HuH-7 (cell line): Measurements from ENCODE around the gene BPTF.
"Not testable (repeated sequence)": the region's sequence is repeated elsewhere in the genome, so short reads cannot be mapped to it uniquely, and the experiment has no call there.

ENCODE experiments used
- DNase-seq: peaks from one replicate; pipeline ENCODE4 v3.0.0; 2011; ENCODE audit warnings: low spot score

The BPTF gene

DNA sequence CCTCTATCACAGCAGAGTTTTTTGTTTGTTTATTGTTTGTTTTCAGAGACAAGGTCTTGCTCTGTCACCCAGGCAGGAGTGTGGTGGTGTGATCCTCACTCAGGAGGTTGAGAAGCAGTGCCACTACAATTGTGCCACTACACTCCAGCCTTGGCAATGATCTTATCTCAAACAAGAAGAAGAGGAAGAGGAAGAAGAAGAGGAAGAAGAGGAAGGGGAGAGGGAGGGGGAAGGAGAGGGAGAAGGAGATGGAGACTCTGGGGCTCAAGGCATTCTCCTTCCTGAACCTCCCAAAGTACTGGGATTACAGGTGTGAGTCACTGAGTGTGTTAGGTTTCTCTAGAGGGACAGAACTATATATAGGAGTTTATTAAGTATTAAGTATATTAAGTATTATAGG lies 188.1 kb downstream of the BPTF start:
- no peak for DNase-seq

- DNase-seq, result no peak
Measured at GRCh38 chr17:68015081-68015723, 189.9 kb downstream of the BPTF start.

GRCh38 chr17:68016838-68017237 lies 191.5 kb downstream of the BPTF start:
- no peak for DNase-seq

GRCh38 chr17:68018493-68018892 lies 193.2 kb downstream of the BPTF start:
- DNase-seq, result not testable (repeated sequence)

DNA sequence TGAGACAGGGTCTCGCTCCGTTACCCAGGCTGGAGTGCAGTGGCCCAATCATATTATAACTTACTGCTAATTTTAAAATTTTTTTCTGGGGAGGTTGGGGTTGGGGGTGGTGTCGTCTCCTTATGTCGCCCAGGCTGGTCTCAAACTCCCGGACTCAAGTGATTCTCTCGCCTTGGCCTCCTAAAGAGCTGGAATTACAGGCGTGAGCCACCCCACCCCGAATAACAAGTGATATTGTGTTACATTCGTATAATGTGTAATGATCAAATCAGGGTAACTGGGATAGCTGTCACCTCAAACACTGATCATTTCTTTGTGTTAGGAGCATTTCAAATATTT lies 194.0 kb downstream of the BPTF start:
- no peak for DNase-seq

- DNase-seq, result peak; percentile 82
Measured at GRCh38 chr17:68019675-68020408, 194.5 kb downstream of the BPTF start.

DNA sequence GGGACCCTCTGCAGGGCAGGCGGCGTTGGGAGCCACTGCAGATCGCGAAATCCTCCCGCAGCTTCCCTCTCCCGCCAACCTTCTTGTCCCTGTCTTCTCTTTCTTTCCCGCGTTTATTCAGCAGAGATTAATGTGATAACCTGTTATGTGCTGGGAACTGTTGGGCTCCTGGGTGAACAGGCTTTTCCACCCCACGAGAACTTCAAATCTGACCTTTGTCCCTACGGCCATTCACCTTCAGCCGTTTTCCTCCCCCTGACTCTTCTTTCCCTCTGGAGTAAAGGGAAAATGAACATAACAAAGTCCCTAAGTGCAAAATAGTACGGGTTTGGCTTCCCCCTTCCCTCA lies 195.1 kb downstream of the BPTF start:
- DNase-seq, result peak; percentile 43

- not testable (repeated sequence) for DNase-seq
Measured at GRCh38 chr17:68020791-68021190, 195.5 kb downstream of the BPTF start.

DNA sequence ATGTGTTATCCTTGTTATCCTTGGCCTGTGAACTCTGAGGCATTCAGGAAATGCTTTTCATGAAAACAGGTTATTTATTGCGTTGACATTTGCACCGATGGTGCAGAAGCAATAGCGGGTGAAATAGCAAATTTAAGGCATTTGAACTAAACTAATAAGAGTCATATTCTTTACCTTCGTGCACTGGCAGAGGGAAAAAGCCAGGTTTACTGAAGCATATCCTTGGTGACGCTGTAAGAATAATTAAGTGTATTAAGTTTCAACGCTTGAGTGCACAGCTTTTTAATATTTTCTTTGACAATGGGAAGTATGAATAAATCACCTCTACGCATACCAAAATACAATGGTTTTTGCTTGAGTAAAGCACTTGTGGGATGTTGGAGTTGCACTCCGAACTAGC lies 196.7 kb downstream of the BPTF start:
- DNase-seq, result no peak

DNA sequence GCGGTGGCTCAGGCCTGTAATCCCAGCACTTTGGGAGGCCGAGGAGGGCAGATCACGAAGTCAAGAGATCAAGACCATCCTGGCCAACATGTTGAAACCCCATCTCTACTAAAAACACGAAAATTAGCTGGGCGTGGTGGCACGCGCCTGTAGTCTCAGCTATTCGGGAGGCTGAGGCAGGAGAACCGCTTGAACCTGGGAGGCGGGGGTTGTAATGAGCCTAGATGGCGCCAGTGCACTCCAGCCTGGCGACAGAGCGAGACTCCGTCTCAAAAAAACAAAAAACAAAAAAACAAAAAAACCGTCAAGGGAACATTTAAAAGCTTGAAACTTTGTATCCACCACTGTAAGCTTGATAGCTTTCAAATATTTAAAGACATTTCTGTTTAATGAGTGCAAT lies 197.2 kb downstream of the BPTF start:
- not testable (repeated sequence) for DNase-seq

- DNase-seq, result peak; percentile 75
Measured at GRCh38 chr17:68029512-68030215, 204.4 kb downstream of the BPTF start.
